SW 1271 (cell line): Measurements from ENCODE around the gene ZNF786.
"Not testable (repeated sequence)": the region's sequence is repeated elsewhere in the genome, so short reads cannot be mapped to it uniquely, and the experiment has no call there.

Experiments
- DNase-seq, 2 experiments: peaks; one replicate each; lab custom pipeline; 2025; lab: John Stamatoyannopoulos, UW

The ZNF786 gene, protein sequence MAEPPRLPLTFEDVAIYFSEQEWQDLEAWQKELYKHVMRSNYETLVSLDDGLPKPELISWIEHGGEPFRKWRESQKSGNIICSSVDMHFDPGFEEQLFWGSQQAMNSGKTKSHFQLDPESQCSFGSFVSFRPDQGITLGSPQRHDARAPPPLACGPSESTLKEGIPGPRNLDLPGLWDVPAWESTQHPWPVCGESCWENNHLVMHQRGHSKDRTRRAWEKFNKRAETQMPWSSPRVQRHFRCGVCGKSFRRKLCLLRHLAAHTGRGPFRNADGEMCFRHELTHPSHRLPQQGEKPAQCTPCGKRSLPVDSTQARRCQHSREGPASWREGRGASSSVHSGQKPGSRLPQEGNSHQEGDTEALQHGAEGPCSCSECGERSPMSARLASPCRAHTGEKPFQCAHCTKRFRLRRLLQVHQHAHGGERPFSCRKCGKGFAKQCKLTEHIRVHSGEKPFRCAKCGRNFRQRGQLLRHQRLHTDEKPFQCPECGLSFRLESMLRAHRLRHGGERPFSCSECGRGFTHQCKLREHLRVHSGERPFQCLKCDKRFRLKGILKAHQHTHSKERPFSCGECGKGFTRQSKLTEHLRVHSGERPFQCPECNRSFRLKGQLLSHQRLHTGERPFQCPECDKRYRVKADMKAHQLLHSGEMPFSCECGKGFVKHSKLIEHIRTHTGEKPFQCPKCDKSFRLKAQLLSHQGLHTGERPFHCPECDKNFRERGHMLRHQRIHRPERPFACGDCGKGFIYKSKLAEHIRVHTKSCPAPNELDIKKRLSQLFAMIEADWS

DNA sequence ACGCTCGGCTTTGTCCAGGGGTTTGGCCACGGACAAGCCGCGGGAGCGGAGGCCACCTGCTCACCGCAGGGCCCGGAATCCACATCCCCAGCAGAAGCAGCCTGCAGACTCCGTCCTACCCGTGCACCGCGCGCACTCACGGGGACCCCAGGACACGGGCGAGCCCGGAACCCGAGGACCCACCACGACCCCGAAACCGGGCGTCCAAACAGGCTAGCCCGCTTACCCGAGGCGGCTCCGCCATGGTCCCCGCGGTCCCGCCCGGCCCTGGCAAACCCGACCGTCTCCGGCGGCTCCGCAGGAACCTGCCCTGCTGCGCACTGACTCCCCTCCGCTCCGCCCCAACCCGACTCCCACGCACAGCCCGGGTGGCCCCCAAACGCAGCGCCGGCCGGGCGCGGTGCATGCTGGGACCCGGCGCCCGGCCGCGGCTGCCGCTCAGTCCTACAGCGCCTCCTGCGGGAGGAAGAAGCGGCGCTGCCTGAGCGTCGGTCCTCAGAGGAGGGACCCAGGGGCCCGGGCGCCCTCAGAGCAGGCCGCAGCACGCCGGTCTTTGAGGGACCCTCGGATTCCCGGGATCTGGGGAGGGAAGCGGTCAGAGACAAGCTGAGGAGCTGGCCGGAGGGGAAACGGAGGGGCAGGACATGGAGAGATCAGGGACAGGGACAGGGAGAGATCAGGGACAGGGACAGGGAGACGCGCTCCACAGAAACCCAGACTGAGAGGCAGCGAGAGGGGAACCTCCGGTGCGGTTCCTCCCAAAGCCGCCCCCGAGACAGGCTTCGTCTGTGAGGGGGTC lies at the start of gene ZNF786:
TSS of gene ZNF786 (minus strand) at position 322 of the 799 bp plus-strand sequence. CDS start at position 244, 78 bp downstream.
- DNase-seq = peak; percentile 77 to 87

DNA sequence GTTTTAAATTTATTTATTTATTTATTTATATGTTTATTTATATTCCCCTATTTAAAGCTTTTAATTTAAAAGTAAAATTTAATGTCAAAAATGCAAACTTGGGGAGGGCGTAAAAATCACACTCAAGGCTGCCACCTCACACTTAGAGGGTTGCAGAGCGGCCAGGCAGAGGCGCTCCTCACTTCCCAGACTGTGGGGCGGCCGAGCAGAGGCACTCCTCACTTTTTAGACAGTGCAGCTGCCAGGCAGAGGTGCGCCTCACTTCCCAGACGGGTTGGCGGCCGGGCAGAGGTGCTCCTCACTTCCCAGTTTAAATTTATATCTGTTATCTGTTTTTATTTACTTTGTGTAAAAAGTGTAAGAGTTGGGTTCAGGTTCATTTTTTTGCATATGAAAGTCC lies 45.6 kb upstream of the ZNF786 start:
- DNase-seq = no peak

DNA sequence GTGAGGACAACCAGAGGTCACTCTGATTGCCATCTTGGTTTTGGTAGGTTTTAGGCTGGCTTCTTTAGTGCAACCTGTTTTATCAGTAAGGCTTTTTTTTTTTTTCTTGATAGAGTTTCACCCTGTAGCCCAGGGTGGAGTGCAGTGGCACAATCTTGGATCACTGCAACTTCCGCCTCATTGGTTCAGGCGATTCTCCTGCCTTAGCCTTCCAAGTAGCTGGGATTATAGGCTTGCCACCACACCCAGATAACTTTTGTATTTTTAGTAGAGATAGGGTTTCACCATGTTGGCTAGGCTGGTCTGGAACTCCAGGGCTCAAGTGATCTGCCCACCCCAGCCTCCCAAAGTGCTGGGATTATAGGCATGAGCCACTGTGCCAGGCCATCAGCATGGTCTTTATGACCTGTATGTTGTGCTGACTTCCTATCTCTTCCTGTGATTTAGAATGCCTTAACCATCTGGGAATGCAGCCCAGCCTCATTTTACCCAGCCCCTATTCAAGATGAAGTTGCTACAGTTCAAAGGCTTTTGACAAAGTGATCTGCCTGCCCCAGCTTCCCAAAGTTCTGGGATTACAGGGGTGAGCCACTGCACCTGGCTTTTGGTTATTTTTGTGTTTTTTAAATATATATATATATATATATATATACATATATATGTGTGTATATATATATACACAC lies 42.7 kb upstream of the ZNF786 start:
- DNase-seq = no peak

DNA sequence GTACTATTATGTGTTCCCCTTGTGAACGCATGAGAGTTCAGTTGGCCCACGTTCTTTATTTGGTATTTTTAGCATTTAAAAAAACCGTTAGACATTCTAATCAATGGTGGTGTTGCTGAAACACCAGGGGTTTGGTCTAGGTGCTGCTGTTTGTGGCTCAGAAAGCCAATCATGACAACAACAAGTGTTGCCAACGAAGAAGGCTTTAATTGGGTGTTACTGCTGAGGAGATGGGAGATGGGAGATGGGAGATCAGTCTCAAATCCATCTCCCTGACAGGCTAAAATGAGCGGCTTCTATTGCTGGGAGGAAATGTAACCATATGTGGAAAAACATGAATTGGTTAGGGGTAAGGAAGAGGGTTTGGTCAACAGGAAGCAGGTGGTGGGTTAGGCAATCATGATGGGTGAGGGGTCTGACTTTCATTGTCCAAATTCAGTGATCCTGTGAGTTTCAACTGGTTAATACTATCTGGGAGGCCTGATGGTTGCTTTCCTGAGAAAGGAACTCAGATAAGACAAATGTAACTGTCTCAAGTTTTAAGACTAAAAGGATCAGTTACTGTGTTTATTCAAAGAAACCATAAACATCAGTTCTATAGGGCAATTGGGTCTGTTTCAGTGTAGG lies 40.2 kb upstream of the ZNF786 start:
- no peak for DNase-seq

DNA sequence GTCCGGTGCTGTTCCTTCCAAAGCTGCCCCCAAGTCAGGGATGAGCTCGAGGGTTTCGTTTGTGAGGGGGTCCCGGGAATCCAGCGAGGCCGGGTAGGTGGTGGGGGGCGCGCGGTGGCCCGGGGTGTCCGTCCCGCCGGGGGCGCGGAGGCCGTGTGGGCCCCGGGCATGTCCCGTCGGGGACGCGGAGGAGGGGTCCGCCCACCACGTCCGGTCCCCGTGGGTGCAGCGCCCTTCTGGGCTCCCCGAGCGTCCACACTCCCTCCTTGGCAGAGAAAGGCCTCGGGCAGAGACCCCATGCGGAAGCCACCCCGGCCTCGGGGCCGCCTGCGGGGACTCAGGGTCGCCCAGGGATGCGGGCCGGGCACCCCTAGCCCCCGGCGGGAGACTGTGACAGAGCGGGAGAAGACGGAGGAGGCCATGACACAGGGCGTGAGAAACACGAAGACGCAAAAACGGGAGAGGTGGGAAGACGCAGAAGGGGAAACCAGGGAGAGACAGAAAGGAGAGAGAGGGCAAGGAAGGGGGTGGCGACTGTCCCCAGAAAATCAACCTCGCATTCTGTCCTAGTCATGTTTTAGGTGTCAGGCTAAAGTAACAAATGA lies 36.2 kb upstream of the ZNF786 start:
- peak; percentile 27 to 67 for DNase-seq

DNA sequence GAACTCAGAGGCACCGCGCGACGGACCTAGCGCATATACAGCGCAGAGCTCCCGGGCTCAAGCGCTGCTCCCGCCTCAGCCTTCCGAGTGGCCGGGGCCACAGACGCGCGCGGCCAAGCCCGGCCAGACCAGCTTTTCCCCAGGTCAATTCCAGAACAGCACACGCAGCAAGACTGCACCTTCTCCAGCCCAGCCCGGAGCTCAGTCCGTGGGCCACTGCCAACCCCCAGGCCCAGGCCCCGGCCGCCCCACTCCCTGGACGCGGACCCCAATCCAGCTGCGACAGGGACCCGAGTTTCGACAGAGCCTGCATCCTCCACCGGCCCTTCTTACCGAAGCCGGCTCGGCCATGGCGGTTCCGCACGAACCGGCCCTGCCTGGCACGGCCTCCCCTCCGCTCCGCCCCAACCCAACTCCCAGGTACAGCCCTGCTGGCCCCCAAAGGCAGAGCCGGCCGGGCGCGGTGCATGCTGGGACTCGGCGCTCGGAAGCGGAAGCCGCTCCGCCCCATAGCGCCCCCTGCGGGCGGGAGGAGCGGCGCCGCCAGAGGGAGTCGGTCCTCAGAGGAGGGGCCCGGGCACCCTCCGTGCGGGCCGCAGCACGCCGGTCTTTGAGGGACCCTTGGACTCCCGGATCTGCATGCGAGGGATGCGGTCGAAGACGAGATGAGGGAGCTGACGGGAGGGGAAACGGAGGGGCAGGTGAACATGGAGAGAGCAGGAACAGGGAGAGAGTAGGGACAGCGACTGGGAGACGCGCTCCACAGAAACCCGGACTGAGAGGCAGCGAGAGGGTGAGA lies 35.5 kb upstream of the ZNF786 start, which contains the start of gene ZNF425:
TSS of gene ZNF425 (minus strand) at position 462 of the 799 bp plus-strand sequence. CDS start at position 351, 111 bp downstream.
- DNase-seq = peak; percentile 62 to 83

DNA sequence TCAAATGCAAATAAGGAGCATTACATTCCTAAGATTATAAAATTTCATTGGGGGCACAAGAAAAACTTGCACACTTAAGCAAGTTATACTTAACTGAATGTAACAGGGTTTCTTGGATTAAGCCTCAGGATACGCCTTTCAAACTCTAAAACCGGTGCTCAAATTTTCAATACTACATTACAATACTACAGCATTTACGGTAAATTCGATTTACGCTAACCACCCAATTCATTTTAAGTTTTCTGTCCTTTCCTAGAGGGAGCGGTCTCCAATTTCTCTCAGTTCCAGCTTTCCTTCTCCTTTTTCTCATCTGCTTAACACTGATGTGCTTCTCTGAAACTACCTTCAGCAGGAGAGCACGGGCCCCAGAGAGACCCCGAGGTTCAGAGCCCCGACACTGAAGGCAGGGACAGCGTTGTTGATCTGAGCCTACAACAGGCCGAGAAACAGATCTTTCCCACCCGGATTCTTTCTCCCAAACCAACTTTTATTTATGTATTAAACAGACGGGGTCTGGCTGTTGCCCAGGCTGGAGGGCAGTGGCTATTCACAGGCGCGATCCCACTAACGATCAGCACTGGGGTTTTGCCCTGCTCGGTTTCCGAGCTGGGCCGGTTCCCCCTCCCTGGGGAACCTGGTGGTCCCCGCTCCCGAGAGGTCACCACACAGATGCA lies 34.8 kb upstream of the ZNF786 start:
- DNase-seq = peak in 1 of 2 experiments; percentile 55

DNA sequence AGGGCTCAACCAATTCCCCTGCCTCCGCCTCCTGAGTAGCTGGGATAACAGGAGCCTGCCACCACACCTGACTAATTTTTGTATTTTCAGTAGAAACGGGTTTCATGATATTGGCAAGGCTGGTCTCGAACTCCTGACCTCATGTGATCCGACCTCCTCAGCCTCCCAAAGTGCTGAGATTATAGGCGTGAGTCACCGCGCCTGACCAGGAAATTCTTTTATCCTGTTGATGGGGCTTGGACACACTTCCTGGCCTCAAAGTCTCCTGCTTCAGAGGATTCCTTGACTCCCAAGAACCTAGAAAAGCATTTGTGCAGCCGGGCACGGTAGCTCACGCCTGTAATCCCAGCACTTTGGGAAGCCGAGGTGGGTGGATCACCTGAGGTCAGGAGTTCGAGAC lies 19.5 kb upstream of the ZNF786 start:
- DNase-seq = no peak

DNA sequence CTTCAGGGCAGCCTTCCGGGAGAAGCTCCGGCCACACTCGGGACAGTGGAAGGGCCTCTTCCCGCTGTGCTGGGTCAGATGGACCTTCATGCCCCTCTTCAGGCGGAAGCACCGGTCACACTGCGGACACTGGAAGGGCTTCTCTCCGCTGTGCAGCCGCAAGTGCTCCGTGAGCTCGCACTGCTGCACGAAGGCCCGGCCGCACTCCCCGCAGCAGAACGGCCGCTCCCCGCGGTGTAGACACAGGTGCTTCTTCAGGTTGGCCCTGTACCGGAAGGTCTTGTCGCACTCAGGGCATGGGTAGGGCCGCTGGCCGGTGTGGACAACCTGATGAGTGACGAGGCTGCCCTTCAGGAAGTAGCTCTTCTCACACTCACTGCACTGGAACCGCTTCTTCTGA lies 14.2 kb upstream of the ZNF786 start:
- no peak for DNase-seq

DNA sequence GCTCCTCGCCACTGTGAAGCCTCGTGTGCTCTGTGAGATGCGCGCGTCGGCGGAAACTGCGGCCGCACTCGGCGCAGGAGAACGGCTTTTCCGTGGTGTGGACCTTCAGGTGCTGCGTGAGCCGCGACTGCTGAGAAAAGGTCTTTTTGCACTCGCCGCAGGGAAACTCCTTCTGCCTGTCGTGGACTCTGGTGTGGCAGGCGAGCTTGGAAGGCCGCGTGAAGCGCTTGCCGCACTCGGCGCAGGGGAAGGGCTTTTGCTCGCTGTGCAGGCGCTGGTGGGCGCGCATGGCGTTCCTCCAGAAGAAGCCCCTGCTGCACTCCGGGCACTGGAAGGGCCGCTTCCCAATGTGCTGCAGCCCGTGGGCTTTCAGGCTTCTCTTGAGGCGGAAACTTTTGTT lies 13.7 kb upstream of the ZNF786 start:
- DNase-seq = no peak

DNA sequence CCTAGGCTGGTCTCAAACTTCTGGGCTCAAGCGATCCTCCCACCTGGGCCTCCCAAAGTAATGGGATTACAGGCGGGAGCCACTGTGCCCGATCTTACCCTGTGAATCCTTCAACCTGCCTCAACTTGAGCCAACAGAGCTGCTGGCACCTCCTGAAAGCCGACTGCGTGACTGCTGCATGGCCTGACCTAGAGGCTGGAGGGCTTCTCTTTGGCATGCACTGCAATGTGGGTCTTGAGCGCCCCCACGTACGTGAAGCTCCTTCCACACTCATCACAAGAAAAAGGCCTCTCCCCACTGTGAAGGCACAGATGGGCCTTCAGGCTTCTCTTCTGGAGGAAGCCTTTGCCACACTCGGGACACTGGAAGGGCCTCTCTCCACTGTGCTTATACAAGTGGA lies 12.9 kb upstream of the ZNF786 start:
- no peak for DNase-seq

DNA sequence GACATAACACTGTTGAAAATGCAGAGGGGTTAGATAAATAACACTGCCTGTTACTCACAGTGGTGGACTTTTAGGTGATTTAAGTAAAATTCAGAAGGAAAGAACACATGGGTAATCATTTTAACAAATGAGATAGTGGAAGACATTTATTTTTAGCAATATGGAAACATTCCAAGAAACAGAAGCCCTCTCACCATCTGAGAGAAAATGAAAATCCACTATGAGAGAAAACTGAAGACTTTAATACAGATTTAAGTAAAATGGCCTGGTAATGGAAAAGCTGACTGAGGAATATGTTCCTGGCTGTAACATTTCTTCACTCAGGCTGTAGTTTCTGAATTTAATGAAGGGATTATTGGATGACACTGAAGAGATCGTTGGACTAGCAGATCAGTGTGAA lies 12.1 kb upstream of the ZNF786 start:
- no peak for DNase-seq

DNA sequence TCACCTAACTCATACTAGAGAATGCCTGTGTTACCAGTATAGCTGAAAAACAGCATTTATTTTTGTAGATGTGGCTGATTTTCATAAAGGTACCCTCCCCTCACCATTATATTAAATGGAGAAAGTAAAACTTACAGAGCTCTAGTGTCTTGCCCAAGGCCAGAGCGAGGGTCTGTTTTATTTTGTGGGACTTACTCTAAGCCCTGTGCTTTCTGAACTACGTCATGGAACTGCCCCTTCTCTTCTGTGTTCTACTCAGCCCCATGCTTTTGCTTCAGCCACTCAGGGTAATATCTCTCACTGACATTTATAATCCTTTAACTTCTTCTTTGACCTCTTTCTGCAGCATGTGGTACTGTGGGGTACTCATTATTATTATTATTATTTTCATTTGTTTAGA lies 10.3 kb upstream of the ZNF786 start:
- DNase-seq = no peak

DNA sequence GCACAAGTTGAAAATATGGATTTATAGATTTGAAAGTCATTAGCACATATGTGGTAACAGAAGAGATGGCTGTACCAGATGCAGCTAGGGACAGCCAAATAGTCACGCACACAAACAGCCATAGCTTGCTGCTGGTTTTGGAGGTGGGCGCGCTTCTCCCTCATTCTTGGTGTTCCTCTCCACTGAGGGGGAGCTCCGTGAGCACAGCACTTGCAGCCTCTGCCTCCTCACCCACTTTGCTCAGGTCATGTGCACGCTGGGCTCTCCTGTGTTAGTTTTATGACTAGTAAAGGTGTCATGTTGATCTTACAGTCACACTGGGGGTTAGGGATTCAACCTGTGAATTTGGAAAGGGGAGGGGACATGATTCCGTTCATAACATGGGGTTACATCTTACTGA lies 8.5 kb upstream of the ZNF786 start:
- DNase-seq = no peak

DNA sequence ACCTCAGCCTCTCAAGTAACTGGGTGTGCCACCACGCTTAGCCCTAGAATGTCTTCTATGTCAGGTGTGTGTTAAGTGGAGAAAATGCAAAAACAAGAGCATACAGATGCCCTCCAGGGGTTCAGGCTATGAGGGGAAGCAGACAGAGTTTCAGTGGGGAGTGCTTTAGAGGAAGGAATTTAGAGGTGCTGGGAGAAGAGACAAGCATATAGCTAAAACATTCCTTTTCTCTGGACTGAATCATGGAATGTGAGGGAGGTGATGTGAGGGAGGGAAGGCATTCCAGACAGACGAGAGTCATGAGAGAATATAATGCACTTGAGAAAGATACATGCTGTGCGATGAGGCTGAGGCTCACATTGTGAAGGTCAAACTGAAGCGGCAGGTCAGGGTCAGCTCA lies 6.6 kb upstream of the ZNF786 start:
- no peak for DNase-seq

DNA sequence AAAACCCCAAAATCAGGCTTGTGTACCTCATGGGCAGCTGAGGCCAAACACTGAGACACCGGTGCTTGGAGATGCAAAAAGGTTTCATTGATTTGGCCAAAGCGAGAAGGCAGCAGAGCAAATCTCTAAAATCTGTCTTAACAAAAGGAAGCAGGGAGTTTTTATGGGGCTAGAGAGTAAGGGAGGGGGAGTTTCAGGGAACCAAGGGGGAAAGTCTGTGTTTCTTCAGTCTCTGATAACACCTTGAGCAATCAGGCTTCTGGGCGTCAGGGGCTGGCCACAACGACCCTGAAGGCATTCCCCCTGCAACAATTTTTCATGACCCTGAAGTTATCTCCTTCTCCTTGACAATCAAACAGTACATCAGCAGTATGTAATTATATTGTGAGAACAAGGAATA lies 2.7 kb upstream of the ZNF786 start:
- no peak for DNase-seq

DNA sequence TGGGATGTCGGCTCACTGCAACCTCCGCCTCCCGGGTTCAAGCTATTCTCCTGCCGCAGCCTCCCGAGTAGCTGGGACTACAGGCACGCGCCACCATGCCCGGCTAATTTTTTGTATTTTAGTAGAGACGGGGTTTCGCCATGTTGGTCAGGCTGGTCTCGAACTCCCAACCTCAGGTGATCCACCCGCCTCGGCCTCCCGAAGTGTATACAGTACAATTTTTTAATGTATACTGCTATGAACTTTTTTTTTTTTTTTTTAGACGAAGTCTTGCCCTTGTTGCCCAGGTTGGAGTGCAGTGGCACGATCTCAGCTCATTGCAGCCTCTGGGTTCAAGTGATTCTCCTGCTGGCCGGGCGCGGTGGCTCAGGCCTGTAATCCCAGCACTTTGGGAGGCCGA lies 1.7 kb upstream of the ZNF786 start:
- not testable (repeated sequence) for DNase-seq

DNA sequence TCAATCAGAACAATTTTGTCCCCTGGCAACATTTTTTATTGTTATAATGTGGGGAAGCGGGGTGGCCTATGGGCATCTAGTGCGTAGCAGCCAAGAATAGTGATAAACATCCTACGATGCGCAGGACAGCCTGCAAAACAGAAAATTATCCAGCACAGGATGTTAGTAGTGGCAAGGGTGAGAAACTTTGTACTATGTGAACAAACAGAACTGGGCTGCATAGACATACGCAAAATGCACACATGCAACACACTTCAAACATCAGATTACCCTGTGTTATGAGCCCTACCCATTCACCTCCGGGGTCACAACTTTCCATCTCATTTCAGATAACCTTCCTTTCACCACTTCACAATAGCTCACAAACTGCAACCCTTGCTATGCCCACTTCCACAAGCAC lies 3.1 kb downstream of the ZNF786 start:
- DNase-seq = no peak

DNA sequence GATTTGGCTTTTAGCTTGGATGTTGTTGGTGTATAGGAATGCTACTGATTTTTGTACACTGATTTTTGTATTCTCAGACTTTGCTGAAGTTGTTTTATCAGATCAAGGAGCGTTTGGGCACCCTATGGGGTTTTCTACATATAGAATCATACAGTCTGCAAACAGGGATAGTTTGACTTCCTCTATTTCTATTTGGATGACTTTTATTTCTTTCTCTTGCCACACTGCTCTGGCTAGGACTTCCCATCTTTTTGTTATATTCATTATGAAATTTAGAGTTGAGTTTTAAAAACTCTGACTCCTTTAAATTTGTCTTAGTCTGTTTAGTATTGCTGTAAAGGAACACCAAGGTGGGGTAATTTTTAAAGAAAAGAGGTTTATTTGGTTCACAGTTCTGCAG lies 4.7 kb downstream of the ZNF786 start:
- DNase-seq = no peak
